HG03558 (cell line): ENCODE results near the gene CGREF1.
"Not testable (repeated sequence)": the region's sequence is repeated elsewhere in the genome, so short reads cannot be mapped to it uniquely, and the experiment has no call there.

ENCODE experiments used
- ATAC-seq: cut with Tn5 transposase; IDR thresholded peaks from one replicate; pipeline ENCODE4 v1.9.1; 2021; ENCODE audit warnings: moderate number of reproducible peaks; ENCODE audit not compliant: unreplicated experiment; ENCODE audit errors: extremely low read depth

The CGREF1 gene

DNA sequence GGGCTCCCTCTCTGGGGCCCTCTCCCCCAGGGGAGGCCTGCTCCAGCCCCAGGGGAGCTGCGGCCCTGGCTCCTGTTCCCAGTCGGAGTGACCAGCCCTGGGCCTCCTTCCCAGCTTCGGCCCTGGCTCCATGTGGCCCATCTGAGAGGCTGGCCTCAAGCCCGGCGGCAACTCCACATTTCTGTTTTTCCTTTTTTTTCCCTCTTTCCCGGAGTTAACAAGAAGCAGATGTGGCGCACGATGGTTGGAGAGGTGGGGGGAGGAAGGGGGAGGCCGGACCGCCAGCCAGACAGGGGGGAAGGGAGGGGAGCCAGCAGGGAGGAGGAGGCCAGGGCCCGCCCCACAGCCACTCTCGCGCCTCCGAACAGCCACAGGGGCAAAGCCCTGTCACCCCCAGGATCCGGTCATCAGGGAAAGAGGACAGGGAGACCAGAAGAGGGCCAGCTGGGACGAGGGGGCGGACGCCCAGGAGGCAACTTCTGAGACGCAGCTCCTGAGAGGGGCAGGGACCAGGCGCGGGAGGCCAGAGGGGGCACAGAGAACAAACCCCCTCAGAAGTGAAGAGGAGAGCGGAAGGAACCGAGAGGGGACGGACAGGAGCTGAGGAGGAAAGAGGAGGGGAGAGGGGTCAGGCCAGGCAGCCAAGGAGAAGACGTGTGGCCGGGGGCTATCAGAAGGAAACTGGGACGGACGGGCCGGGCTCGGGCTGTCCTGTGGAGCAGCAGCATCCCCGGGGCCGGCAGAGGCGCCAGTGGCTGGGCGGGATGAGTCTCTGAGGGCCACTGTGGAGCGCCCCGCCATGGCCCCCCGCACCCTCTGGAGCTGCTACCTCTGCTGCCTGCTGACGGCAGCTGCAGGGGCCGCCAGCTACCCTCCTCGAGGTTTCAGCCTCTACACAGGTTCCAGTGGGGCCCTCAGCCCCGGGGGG lies 40.4 kb downstream of the CGREF1 start, which contains the start of gene EMILIN1:
Gene EMILIN1, plus strand, starts transcription at position 349 of the 928 bp plus-strand sequence. Its CDS starts 451 bp downstream, at position 800.
- ATAC-seq, result no peak

DNA sequence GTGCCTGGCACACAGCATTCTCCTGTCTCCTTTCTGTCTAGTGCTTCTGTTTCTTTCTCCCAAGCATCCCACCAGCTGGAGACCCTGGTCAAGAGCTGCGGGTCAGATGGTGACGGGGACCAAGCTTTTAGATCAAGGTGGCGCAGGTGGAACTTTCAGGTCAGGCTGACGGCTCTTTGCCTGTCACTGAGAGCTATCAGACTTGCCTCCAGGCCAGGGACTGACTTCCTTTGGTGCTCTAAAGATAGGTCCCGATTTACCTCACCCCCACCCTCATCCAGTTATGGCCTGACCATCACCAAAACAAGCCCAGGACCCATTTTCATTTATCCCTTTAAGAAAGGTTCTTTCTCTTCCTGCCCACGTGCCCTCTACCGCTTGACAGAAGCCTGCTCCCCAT lies 41.7 kb downstream of the CGREF1 start:
- ATAC-seq, result no peak

DNA sequence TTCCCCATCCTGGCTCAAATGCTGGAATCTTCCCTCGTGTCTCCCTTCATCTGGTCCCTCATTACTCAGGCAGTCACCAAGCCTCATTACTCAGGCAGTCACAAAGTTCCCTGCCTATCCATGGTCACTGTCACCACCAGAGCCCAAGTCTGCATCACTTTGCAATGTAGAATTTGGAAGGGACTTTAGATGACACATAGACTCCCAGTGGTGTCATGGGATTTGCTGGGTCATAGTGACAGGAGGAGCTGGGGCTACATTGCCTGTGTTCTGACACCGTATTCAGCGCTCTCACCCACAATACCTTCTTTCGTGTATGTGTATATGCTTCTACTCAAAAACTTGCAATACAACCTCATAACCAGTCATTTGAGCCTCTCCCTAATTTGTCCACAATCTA lies 42.6 kb downstream of the CGREF1 start:
- ATAC-seq, result no peak

DNA sequence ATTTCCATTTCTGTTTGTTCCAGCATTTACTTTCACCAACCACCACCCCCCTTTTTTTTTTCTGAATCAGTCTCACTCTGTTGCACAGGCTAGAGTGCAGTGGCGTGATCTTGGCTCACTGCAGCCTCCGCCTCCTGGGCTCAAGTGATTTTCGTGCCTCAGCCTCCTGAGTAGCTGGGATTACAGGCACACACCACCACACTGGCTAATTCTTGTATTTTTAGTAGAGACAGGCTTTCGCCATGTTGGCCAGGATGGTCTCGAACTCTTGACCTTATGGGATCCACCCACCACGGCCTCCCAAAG lies 43.4 kb downstream of the CGREF1 start:
- not testable (repeated sequence) for ATAC-seq

DNA sequence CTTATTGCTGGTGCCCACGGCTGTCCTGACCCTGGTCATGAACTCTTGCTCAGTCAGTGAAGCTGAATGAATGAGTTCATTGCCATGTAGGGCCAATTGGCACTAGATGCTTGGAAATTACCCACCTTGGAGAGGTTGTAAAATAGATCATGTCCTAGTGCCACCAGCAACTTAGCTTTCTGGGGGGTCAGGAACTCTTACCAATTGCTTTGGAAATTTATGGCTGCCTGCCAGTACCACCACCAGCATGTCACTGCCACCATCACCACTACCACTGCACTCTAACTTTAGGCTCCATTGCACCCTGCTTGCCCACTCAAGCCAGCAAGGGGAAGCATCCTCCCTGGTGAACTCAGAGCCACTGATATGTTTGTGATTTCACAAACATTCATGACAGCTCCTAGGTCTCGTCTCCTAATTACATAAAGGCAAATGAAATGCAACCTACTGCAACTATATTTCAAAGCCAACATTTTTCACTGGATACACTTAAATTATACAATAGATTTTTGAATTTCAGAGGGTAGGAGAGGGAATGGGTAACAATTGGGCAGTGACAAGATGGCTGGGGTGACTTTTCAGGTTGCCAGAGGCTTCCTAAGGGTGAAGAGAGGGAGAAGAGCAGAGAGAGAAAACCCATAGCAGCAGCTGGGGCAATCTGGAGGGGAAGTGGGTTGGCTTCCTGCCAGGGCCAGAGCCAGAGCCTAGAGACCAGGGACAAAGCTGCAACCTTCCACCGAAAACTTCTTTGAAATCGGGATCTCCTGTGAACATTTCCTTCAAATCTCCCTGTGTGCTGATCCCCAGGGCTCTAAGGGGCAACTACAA lies 44.0 kb downstream of the CGREF1 start:
- no peak for ATAC-seq

DNA sequence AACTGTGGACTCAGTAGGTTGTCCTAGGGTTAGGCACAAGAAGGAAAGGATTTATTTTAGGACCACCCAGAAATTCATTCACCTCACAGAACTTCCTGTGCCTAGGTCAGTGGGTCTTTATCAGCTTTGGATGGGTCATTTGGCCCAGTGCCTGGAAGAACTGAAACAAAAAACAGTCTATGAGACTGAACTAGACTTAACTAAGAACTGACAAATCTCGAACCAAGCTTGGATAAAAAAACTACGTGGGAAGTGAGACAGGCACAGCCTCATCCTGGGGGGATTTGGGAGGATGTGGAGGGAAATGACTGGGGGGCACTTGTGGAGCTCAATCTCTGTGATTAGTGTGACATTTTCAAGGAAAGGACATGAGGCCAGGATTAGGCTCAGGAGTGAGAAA lies 45.1 kb downstream of the CGREF1 start:
- no peak for ATAC-seq

DNA sequence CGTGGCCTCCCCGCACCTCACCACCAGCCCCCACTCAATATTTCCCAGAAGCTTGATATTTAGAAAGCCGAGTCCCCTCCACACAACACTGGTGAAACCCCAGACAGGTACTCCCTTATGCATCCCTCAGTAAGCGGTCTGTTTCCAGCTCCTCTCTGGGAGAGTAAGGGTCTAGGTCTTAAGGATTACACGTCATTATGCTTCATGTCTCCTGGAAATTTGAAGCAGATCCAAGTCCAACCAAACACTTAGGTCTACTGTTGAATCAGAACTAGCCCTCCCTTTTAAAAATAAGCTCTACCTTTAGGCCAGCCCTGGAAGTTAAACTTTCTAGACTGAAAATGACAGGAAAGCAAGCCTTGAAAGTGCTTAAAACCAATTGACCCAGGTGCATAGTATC lies 46.0 kb downstream of the CGREF1 start:
- no peak for ATAC-seq

DNA sequence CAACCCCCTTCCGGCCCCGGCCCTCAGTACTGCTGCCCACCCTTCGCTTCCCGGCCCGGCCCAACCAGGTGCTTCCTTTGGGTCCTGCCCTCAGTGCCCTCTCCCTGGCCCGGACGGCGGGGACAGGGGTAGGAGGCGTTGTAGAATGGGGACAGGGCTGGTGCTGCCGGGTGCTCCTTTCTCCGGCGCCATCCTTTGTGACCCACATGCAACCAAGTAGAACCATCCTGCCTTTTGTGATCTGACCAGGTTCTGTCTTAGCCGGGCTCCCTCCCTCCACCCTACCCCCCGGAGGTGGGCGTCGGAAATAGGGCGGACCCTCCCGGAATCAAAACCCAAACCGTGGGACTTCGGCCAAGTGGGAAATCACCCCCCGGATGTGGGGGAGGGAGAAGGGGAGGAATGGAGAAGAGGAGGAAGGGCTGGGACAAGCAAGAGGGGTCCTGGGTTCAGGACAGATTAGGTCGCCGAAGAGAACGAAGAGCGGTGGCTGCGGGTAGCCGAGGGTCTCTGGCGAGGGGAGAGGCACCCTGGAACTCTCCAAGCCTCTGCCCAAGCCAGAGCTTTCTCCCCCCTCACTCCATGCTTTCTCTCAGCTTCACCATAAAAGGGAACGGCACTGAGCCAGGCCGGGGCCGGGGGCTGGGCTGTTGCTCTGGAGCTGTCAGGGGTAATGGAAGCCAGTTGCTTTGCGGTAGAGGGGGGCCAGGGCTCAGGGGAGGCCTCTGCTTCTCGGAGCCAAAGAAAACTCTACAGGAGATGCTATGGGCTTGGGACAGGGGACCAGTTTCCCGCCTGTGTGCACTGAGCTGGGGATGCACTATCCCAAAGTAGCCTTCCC lies 46.7 kb downstream of the CGREF1 start:
- peak; percentile 24 for ATAC-seq

DNA sequence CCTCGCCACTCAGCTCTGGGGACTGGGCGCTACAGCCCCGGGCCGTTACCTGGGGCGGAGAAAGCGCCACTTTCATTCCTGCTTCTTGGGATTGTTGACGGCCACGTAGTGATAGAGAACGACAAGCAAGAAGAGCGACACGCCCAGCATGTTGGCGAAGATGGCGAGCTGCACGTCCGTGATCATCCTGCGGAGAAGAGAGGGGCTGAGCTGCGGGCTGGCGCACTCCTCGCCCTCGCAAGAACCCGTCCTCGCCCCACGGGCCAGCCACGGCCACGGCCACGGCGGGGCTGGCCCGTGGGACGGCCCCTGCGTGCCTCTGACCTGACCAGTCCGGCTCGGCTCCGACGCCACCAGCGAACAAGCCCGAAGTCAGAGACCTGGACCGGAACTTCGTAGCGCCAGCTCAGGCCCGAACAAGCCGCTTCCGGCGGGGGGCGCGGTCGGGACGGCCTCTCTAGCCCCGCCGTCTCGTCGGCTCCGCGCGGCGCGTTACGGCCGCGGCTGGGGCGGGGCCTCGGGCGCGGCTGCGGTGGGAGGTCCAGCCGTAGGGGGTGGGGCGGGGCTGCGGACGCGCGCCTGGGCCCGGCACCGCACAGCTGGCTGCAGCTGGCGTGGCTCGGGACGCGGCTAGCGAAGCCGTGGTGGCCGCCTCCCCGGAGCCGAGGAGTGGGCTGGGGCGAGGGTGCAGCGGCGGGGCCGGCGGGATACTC lies 47.5 kb downstream of the CGREF1 start, which contains the start of gene OST4:
Gene OST4, minus strand, starts transcription at position 378 of the 713 bp plus-strand sequence.
- ATAC-seq, result peak; percentile 61

DNA sequence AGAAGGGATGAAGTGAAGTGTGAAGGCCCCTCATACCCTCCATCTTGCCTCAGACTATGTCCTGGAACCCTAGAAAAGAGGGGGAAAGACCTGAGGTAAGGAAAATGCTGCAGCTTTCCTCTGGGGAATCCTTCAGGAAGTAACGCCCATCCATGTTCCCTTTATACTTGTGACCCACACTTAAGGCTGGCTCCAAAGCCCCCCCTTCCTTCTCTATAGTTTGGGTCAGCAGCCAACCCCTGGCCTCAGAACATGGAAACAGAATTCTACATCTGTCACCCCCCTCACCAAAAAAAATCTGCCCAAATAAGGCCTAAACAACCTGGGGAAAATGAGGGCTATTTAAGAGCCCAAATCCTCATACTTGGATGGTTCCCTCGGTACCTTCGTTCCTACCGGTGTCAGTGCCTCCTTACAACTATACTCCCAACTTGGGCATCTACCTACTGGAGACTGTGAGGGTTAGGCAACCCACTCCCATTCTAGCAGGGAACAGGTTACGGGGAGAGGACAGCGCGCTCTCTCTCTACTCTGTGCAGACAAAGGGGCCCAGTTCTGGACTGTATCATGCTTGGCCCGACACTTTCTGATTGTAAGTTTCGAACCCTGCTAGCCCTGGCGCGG lies 48.2 kb downstream of the CGREF1 start:
- ATAC-seq, result no peak

DNA sequence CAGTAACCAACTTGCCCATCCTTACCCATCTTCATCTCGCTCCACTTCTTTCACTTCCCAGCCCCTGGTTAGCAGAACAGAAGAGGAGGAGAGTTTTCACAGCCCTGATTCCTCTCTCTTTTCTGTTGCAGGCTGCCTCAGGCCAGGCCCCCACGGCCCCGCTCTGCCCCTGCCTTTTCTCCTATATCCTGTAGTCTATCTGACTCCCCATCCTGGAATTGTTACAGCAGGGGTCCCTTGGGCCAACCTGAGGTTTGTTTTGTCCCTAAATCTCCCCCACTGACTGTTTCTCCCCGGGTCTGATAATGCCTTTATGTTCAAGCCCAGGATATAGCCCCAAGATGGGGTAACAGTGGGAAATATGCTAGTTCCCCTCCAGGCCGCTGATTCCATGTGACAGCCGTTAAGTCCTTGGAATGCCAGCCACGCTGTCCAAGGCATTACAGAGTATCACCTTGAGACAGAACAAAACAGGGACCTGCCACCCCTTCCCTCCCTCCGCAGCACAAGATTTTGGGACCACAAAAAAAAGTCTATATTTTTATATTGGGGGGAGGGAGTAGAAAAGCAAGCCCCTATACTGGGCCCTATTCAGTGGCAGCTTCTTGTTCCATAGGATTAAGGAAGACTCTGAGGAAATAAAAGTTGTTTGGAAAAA lies 48.8 kb downstream of the CGREF1 start:
- ATAC-seq, result no peak

DNA sequence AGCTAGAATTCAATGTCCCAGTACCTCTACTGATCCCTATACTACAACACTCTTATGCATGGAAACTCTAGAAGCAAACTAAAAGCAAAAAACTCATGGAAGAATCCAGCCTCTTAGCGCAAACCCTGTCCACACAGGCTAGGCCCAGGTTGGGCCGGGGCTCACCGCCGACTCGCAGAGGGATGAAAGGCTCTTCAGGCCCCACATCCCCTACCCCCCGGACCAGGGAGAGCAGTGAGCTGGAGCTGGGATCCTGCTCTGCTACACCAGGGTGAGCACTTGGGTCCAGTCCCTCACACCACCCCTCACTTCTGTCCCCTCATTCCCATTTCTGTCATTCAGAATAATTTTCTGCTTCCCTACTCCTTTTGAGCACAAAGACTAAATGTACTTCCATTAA lies 49.5 kb downstream of the CGREF1 start:
- ATAC-seq, result no peak

DNA sequence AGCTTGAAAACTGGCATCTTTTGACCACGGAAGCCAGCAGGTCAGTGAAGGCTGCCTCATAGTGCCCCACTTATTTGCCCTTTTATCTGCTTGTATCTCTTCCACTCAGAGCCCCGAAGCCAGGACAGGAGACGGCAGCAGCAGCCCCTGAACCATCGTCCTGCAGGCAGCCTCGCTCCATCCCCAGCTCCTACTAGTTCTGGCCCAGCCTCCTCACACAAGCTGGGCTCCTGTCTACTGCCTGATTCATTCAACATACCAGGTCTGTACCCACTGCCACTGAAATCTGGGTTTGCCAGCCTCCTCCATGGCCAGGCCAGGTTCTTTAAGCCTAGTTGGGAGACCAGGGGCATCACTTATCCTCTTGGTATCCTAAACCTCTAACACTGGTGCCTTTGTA lies 51.5 kb downstream of the CGREF1 start:
- ATAC-seq, result no peak

DNA sequence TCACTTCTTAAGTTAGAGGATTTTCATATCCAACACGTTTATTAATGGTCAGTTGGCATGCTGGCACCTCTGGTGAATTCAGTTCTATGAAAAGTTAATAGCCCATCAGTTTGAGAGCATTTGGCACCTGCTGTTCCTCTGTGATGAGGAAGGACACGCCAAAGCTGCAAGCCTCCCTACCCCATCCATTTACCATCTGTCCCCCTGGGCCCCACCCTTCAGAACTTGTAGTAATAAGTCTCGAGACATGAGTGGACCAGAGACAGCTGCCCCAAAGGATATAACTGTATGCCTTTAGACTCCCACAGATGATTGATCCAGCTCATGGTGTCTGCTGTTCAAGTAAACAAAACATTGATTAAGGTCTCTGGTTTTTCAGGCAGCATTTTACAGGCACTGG lies 53.8 kb downstream of the CGREF1 start:
- no peak for ATAC-seq

DNA sequence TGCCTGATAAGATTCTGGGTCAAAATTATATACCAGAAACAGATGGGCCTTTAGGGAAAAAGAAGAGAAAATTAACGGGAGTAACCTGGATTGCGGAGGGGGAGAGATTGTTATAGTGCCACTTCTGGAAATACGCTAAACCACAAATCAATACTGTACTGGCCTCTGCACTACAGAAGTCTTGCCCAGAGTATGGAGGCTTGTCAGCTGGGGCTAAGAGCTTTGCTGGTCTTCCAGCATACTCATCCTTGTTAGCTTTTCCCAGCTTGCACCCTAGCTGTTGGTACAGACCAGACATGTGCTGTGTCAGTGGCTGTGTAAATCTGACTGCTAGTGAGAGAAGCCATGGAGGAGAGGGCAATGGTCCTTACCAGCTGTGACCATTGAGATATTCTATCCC lies 58.6 kb downstream of the CGREF1 start:
- ATAC-seq, result no peak

DNA sequence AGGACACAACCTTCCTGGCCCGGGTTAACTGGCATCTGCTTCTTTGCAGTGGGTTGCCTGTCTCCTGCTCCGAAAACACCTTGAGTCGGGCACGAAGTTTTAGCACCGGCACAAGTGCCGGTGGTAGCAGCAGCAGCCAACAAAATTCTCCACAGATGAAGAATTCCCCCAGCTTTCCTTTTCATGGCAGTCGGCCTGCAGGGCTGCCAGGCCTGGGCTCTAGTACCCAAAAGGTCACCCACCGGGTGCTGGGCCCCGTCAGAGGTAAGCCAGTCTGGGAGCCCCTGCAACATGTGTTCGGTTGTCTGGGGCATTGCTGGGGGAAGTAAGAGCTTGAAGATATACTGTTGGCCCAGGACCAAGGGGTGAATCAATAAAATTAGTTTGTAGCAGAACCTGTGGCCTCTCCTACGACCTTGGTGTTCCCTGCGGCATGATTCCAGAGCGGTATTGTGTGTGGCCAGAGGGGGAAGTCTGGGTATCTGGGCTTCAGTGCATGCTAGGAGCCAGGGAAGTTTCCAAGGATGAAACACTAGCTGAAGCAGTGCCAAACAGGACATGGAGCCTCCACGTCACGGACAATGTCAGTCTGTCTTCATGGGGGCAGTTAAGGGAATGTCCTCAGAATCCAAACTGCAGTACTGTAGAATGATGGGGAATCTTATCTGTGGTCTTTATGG lies 59.6 kb downstream of the CGREF1 start:
- ATAC-seq, result no peak

DNA sequence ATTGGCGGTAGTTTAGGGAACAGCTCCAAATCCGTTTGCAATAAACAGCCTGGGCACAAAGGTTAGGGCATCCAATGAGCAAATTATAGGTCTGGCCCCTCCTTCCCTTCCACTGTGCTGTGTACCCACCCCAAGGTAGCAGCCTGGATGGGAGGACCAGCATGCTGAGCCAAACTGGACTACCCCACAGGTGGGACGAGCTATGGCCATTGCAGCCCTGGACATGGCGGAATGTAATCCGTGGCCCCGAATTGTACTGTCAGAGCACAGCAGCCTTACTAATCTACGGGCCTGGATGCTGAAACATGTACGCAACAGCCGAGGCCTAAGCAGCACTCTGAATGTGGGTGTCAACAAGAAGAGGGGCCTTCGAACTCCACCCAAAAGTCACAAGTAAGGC lies 60.7 kb downstream of the CGREF1 start:
- no peak for ATAC-seq

DNA sequence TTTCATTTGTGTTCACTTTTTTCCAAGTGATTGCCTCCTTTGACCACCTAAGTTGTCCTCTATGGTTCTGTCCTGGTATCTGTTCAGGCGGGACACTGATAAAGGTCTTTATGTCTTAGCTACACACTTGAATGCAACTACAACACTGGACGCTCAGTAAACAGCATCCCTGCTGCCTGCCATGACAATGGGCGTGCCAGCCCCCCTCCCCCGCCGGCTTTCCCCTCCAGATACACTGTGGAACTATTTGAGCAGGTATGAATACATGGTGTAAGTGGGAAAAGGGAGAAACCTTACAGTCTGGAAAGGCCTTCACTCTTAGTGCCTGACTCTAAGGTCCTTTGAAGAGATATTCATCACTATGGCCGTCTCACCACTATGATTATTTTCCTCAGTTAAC lies 61.7 kb downstream of the CGREF1 start:
- no peak for ATAC-seq
